NB4 (cell line): ENCODE data around the gene OPCML.

Source experiments
- POLR2A ChIP-seq: IDR thresholded peaks from 2 replicates; pipeline ENCODE4 v1.6.1; 2011; ENCODE audit warnings: mild to moderate bottlenecking; ENCODE audit not compliant: insufficient read length; ENCODE audit errors: extremely low read depth
- TF ChIP-seq, protein P1 (sequence below): IDR thresholded peaks from one replicate; pipeline ENCODE4 v1.5.1; 2012; ENCODE audit warnings: low read depth, low read length

DNA sequence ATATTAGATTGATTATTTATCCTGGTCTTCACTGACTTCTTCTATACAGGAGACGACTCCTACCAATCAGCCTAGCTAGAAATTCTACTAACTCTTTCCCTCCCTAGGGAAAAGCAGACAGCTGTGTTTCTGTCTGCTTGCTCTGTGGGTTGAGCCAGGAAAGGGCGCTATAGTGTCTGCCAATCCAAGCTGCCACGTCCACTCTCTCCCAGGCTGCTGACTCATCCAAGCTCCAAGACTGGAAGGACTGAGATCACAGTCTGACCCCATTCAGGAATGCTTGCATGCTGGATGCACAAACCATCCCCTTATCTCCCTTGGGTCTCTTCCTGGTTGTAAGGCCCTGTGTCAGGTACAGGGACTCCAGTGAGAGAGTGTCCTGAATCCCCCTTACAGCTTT is 955.6 kb downstream of the OPCML start:
- TF ChIP-seq POLR2A = no peak
- TF ChIP-seq, protein P1, sequence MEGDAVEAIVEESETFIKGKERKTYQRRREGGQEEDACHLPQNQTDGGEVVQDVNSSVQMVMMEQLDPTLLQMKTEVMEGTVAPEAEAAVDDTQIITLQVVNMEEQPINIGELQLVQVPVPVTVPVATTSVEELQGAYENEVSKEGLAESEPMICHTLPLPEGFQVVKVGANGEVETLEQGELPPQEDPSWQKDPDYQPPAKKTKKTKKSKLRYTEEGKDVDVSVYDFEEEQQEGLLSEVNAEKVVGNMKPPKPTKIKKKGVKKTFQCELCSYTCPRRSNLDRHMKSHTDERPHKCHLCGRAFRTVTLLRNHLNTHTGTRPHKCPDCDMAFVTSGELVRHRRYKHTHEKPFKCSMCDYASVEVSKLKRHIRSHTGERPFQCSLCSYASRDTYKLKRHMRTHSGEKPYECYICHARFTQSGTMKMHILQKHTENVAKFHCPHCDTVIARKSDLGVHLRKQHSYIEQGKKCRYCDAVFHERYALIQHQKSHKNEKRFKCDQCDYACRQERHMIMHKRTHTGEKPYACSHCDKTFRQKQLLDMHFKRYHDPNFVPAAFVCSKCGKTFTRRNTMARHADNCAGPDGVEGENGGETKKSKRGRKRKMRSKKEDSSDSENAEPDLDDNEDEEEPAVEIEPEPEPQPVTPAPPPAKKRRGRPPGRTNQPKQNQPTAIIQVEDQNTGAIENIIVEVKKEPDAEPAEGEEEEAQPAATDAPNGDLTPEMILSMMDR = no peak
